GOT3 (cell line): ENCODE measurements around the gene TMED1.

Source experiments
- DNase-seq: peaks from one replicate; lab custom pipeline; 2025; ENCODE audit warnings: mixed read lengths; lab: John Stamatoyannopoulos, UW

TMED1 gene

DNA sequence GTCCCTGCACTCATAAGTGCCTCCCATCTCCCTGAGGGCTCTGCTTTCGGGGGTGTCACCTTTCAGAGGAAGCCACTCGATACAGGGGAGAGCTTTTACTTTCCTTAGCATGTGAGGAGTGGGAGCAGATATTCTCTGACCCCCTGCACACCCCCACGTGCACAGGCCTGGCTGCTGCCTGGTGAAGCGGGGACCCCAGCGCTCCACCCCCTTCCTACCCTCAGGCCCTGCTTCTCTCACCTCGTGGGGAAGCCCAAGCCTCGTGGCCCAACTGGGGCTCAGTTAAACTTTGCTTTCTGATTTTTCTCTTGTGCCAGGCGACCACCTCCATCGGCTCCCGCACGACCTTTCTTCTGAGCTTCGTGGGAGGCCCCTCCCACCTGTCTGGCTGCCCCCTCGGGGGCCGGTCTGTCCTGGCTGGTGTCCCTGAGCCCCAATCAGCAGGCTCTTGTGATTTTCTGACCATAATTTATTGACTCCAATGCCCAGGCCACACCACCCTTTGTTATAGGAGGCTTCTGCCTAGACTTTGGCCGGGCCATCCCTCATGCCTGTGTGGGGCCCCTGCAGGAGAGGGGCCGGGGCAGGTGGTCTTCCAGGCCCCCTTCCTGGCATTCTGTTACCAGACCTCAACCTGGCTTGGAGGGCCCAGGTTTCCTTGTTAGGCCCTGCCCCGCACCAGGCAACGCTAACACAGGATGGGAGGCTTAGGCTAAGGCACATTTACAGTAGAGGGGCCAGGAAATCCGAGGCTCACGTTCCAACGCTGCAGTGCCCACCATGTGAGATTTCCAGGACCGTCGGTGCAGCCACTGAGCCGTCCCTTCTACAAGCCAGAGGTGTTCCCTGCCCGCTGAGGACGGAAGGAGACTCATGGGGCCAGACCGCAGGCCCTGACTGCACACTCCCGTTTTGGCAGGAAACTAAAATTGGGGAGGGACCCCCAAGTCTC is 3.7 kb downstream of the TMED1 start:
- DNase-seq, result no peak

DNA sequence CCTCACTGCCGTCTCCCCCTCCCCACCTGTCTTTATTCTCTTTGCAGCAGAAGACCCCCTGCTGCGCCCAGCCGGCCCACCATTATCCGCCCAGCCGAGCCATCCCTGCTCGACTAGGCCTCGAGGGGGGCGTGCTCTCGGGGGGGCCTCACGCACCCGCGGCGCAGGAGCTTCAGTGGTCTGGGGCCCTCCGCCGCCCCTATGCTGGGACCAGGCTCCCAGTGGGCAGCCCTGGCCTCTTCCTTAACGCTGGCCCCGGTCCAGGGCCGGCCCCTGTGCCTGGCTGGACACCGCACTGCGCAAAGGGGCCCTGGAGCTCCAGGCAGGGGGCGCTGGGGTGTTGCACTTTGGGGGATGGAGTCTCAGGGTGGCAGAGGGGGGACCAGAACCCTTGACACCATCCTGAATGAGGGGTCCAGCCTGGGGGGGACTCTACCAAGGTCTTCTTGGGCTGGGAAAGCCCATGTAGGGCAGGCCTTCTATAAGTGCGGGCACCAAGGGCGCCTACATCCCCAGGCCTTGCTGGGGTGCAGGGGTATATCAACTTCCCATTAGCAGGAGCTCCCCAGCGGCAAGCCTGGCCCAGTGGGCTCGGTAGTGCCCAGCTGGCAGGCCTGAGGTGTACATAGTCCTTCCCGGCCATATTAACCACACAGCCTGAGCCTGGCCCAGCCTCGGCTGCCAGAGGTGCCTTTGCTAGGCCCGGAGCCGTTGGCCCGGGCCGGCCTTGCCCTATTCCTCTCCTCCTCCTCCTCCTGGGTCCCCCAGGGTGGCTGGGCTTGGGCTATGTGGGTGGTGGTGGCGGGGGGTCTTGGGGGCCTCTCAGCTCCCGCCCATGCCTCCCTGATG is 4.9 kb downstream of the TMED1 start:
- DNase-seq, result no peak

DNA sequence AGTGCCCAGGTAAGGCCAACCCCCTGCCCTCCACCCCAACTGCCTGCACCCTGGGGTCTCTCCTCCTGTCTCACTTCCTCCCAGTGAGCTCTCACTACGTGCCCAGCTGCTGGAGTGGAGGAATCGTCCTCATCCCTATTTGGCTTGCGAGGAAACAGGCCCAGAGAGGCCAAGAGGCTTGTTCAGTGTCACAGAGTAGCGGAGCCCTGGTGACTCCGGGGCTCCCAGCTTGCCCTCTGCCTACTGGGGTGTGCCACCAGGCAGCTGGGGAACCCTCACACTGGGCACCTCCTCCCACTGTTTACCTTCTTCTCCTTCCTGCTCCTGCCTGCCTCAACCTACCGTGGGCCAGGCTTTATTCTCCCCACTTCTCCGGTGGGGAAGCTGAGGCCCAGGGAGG is 5.6 kb downstream of the TMED1 start:
- DNase-seq, result no peak

DNA sequence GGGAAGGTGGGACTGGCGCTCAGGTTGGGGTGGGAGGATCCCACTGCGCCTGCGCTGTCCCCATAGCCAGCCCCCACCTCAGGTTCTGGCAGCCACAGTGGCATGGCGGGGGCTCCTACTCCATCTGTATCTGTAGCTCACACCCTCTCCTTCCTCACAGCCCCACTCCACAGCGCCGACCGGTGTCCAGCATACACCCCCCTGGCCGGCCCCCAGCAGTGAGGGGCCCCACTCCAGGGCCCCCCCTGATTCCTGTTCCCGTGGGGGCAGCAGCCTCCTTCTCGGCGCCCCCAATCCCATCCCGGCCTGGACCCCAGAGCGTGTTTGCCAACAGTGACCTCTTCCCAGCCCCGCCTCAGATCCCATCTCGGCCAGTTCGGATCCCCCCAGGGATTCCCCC is 6.0 kb downstream of the TMED1 start:
- no peak for DNase-seq

DNA sequence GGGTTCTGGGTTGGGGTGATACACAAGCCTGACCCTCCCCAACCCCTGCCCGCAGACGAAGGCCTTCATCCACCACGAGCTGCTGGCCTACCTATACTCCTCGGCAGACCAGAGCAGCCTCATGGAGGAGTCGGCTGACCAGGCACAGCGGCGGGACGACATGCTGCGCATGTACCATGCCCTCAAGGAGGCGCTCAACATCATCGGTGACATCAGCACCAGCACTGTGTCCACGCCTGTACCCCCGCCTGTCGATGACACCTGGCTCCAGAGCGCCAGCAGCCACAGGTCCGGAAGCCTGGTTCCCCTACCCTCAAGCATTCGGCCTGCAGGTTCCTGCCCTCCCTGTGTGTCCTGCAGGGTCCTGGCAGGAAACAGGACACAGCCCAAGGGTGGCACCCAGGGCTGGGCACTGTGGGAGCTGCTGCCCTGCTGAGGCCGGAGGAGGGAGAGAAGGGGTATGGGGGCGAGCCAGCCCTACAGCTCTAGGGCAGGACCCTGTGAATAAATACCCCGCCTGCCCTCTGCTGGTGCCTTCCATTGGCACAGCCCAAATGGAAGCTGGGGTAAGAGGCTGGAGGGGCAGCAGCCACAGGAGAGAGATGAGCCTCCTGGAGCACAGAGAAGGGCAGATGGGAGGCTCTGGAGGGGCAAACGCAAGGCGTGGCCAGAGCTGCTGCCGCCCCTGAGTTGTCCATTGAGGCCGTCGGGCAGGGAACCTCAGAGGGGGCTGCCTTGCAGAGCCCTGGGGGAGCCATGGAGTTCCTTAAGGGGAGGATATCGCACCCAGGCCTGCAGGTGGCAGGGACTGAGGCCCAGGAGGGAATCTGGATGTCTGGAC is 6.8 kb downstream of the TMED1 start:
- DNase-seq, result no peak

DNA sequence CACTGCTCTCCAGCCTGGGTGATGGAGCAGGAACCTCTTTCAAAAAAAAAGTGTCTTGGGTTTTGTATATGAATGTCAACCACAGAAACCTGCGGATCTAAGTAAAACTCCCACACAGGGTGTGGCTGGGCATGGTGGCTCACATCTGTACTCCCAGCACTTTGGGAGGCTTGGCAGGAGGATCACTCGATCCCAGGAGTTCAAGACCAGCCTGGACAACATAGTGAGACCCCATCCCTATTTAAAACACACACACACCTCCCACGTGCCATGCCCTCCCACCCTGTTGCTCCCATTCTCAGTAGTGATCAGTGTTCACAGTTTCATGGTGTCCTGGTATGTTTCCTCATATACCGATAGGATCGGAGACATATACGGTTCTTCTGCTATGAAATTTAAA is 9.2 kb downstream of the TMED1 start:
- no peak for DNase-seq

DNA sequence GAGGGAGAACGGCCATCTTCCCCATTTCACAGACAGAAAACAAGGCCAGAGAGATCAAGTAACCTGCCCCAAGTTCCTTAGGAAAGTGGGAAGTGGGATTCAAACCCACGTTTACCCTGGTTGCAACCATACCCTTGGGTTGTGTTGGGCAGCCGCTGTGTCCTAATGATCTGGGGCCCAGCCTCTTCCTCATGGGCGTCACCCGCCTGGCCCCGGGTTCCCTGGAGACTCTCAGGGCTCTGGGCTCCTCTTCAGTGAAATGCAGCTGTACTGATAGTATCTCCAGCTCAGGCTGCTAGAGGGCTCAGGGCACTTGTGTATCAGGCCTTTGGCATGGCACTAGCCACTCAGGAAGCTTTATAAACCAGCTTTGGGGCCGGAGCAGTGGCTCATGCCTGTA is 9.8 kb downstream of the TMED1 start:
- DNase-seq, result no peak

DNA sequence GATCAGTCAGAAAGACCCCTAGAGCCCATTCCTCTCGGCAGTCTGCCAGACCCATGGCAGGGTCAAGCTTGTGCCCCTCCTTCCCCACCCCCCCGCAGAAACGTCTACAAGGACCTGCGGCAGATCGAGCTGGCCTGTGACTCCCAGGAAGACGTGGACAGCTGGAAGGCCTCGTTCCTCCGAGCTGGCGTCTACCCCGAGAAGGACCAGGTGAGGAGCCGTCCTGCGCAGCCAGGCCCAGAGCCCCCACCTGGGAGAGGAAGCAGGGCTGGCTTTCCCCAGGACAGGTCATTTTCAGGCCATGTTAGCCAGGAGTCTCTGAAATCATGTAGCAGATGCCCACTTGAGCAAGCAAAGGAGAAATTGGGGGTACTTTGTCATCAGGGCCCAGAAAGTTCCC is 12.3 kb downstream of the TMED1 start:
- no peak for DNase-seq

DNA sequence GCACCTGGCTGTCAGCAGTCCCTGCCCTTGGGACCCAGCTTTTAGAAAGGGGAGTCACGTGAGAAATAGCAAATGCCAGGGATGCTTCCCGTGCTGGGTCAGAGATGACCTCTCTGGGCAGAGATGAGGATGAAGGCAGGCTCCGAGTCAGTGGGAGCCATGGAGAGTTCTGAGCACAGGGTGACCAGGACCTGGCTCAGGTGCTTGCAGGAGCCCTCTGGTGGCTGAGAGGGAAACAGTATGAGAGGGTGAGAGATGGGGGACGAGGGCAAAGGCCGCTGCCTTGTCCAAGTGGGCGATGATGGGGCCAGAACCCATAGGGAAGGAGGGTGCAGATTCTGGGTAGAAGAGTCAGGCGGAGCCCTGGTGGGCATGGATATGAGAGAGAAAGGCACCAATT is 15.8 kb downstream of the TMED1 start:
- DNase-seq, result no peak

DNA sequence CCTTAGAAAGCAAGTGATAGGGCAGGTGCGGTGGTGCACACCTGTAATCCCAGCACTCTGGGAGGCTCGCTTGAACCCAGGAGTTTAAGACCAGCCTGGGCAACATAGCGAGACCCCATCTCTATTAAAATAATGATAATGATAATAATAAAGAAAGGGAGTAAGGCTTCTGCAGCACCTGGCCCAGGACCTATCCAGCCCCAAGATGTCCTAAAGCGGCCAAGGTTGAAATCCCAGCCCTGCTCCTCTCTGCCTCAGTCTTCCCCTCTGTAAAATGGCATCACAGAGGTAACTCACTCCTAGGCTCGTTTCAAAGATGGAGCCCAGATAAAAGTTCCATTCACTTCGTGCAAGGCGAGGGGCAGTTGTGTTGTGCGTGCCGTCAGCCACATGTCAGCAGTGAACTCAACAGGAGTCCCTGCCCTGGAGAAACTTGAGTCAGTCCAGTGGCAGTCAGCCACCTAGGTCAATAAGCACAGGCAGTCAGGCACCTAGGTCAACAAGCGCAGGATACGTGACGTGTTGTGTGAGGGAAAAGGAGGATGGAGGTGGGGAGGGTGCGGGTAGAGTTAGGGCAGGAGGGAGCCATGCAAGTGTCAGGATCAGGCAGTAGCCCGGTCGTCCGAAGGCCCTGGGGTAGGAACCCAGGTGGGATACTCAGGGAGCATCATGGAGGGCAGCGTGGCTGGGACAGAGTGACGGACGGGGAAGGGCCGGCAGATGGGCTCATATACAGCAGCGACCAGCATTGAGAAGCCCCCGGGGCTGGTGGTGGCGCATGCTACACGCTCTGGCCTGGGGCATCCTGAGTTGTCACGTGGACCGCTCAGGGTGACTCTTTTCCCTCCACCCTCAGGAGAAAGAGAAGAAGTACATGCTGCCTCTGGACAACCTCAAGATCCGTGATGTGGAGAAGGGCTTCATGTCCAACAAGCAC is 16.6 kb downstream of the TMED1 start:
- no peak for DNase-seq

DNA sequence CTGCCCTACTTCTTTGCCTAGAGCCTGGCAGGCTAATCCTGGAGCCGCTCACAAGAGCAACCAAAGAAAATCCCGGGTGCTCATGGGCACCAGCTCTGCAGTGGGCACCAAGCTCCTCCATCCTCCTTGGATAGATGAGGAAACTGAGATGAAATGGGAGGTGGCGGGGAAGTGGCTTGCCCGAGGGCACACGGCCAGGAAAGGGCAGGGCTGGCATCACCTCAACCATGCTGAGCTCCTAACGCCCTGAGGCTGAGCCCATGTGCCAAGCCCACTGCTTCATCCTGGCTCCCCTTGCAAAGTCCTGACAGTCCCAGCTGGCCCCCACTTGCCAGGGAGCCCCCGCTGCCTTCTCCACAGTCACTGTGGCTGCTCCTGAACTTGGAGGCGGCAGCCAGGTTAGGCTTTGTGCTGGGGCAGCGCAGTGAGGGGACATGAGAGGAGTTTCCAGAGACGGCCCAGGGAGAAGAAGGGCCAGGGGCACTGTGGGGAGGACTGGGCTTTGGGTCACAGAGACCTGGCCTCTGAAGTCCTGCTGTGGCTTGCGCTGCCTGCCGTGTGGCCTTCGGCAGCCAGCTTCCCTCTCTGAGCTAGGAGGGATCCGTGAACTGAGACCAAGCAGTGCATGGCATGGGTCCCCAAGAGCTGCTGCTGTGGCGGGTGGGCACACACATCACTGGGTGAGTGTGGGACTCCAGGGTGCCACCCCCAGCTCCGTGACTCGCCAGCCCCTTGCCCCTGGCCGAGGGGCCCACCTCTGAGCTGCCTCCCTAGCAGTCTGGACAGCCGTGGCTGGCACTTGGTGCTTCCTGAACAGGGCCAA is 17.5 kb downstream of the TMED1 start:
- DNase-seq, result no peak

DNA sequence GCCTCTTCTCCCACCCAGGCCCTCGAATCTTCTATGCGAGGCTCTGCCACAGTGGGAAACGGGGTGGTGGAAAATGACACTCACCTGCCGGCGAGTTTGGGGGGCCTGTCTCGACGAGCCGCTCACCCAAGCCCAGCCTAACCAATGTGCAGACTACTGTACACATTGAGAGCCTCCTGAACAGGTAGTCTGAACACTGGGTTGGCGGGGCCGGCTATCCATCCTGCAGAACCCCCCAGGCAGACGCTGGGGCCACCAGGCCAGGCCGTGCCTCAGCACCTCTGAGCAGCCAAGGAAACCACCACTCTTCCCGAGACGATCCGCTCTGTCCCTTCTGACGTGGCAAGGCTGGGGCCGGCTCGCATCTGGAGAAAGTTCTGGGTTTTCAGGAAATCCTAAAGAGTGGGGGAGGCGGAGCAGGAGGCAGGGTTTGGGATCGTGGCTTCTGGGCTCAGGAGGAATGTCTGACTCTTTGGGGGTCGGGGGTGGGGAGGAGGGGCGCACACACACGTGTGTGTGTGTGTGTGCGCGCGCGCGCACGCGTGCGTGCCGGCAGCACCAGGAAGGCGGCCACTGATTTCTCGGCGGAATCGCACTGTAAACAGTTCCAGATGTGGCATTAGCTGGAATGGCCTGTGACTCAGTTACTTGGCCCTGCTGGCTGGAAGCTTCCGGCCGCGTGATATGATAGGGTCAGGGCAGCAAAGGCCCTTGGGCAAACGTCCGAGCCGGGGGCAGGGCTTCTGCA is 18.5 kb downstream of the TMED1 start:
- peak; percentile 84 for DNase-seq

DNA sequence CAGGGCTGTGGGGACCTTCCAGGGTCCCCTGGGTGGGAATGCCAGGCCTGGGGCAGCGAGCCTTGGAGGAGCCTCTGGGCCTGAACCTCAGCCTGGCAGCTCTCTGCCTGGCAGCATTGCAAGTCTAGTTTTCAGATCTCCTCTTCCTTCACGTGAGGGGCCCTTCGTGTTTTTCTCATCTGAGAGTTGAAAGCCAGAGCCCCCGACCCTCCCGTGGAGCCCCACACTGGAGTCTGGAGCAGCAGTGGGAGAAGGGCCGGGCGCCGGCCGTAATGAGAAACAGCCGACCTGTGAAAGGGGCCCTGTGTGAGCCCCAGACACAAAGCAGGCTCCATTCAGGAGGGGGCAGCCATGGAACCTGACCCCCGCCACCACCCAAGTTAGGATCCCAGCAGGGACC is 19.3 kb downstream of the TMED1 start:
- DNase-seq, result no peak

DNA sequence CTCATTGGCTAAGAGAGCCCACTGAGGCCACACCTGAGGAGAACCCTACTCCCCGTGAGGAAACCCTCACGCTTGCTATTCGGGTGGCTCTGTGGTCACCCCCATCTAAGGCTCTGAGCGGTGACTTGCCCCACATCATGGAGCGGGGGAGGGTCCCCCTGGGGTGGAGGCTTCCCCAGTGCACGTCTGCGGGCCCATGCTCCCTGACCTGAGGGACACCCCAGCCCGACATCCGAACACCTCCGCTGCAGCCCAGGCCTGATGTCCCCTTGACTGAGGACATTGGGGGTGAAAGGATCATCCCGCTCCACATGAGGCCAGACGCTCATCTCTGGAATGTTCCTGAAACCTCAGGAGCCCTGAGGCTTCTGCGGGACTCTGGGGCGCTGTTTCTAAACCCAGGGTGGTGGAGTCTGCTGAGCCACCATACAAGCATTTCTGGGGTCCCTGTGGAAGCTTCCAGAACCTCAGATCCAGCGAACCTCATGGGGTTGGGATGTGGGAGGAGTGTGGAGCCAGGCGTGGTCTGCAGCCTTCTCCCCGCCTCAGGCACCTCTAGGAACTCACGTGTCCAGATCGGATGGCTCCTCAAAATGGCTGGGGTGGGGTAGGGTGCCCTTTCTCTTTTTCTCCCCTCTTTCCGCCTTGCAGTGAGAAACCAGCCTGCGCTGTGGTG is 19.9 kb downstream of the TMED1 start:
- no peak for DNase-seq

DNA sequence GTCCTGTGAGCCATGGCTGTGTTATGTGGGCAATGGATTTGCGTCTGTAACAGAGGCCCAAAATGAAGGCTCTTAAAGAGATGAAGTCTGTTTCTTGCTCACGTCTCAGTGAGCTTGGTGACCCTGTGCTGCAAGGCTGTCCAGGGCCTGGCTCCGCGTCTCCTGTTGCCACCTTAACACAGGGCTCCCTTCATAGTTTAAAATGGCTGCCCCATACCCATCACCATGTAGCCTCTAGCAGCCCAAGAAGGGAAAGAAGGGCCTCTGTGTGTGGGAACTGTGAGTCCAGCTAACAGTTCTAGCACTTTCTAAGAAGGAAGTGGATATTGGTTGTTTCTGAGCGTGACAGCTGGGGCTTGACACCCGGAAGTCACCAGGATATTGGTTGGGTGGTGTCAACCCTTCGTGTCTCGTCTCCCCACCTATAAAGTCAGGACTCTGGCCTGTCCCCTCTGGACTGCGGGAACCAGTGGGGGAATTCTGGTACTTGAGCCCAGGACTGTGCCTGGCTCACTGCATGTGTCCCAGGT is 20.9 kb downstream of the TMED1 start:
- no peak for DNase-seq

DNA sequence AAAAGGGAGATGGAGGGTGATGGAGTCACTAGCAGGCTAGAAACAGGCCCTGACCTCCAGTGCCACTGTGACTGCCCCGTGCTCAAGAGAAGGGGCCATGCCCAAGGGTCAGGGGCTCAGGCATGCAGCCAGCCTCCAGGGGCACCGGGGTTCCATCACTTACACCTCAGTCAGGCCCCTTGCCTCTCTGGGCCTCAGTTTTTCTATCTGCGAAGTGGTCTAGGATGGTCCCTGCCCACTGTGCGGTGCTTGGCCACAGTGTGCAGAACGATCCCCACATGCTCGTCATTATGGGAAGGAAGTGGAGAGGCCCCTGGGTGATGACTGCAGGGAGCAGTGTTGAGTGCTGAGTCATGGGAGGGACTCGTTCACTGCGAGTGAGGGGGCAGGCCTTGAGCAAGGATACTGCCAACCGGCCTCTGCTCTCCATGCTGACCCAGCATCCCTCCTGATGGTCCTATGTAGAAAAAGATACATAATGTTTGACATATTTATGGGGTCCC is 23.1 kb downstream of the TMED1 start:
- peak; percentile 18 for DNase-seq

DNA sequence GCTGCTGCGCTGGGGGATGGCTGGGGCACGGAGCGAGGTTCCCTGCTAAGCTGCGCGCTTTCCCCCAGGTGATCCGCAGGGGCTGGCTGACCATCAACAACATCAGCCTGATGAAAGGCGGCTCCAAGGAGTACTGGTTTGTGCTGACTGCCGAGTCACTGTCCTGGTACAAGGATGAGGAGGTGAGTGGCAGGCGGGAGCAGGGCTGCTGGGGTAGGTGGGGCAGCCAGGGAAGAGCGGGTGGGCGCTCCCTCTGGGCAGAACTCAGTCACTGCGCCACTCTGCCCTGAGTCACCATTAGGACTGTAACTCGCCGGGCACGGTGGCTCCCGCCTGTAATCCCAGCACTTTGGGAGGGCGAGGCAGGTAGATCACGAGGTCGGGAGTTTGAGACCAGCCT is 23.8 kb downstream of the TMED1 start:
- no peak for DNase-seq

DNA sequence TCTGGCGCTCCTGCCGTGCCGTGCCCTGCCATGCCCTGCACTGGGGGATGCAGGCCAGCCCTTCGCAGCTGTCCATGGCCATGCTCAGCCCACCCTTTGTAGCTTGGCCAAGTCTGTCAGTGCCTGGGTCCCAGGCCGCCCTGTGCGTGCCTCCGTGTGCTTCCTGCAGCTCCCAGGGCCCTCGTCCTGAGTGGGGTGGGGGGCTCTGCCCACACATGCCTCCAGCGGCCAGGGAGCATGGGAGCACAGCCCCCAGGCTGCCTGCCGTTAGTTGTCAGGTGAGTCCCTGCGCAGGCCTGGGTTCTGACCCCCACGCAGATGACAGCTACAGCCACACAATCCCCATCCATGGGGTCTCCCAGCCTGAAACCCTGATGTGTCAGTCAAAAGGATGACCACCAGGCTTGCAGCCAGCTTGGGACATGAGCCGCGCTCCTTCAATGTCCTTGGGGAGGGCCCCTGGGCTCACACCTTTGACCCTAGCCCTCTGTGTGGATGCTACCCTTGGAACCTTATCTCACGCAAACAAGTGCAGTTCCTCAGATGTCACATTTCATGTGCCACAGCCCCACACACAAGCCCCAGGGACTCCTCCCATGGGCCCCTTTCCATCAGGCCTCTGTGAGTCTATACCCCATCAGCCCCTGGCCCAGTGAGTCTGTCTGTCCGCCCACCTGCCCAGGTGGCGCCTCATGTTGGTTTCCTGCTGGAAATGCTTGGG is 24.5 kb downstream of the TMED1 start:
- DNase-seq, result no peak
